Measurements from ENCODE around the gene UGT1A6. TPM values are rescaled to one million over a fixed set of nuclear protein-coding genes. Genes with fewer than 3 reads are reported as not detected.

UGT1A6 gene
- total RNA-seq, 1 experiment from 2014 or later, result not detected

- Mint-ChIP-seq H3K9me3 (peaks cover 47% of the 10 kb centered on the region), H3K27ac (no peak overlapping the region), H3K27me3 (ENCODE audit: low read depth) (no peaks in the 10 kb centered on the region; the same call in 1 of the 2 replicates), H3K36me3 (peaks cover 8% of the 10 kb centered on the region), H3K4me1 (no peaks in the 10 kb centered on the region), H3K4me3 (no peak overlapping the region)
- no peak for TF ChIP-seq FOXJ3 (CRISPR knock-in tag; IDR thresholded peaks at IDR 0.05; ENCODE audit: borderline replicate concordance)
- TF ChIP-seq IRF2 (CRISPR knock-in tag; IDR thresholded peaks at IDR 0.05; ENCODE audit: borderline replicate concordance, low read depth), result no peak
- no peak for TF ChIP-seq NR3C1 (CRISPR knock-in tag; conservative IDR thresholded peaks at IDR 0.05; ENCODE audit: low read depth)
- TF ChIP-seq, protein P1, sequence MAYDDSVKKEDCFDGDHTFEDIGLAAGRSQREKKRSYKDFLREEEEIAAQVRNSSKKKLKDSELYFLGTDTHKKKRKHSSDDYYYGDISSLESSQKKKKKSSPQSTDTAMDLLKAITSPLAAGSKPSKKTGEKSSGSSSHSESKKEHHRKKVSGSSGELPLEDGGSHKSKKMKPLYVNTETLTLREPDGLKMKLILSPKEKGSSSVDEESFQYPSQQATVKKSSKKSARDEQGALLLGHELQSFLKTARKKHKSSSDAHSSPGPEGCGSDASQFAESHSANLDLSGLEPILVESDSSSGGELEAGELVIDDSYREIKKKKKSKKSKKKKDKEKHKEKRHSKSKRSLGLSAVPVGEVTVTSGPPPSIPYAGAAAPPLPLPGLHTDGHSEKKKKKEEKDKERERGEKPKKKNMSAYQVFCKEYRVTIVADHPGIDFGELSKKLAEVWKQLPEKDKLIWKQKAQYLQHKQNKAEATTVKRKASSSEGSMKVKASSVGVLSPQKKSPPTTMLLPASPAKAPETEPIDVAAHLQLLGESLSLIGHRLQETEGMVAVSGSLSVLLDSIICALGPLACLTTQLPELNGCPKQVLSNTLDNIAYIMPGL (CRISPR knock-in tag; IDR thresholded peaks at IDR 0.05), result no peak
- no peak for TF ChIP-seq JUN (CRISPR knock-in tag; IDR thresholded peaks at IDR 0.05)
- no peak for TF ChIP-seq KAT7 (CRISPR knock-in tag; IDR thresholded peaks at IDR 0.05; ENCODE audit: borderline replicate concordance)
- no peak for TF ChIP-seq AR (CRISPR knock-in tag; IDR thresholded peaks at IDR 0.05)
- TF ChIP-seq, protein P2, sequence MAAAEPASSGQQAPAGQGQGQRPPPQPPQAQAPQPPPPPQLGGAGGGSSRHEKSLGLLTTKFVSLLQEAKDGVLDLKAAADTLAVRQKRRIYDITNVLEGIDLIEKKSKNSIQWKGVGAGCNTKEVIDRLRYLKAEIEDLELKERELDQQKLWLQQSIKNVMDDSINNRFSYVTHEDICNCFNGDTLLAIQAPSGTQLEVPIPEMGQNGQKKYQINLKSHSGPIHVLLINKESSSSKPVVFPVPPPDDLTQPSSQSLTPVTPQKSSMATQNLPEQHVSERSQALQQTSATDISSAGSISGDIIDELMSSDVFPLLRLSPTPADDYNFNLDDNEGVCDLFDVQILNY (CRISPR knock-in tag; IDR thresholded peaks at IDR 0.05), result no peak
- no peak for TF ChIP-seq USF2 (CRISPR knock-in tag; IDR thresholded peaks at IDR 0.05)
- TF ChIP-seq CTCF (IDR thresholded peaks at IDR 0.05), result no peak
- no peak for TF ChIP-seq GTF2I (CRISPR knock-in tag; conservative IDR thresholded peaks at IDR 0.05)
- no peak for TF ChIP-seq MAX (CRISPR knock-in tag; IDR thresholded peaks at IDR 0.05)
- no peak for TF ChIP-seq TCF7 (CRISPR knock-in tag; IDR thresholded peaks at IDR 0.05; ENCODE audit: low read depth)
- TF ChIP-seq, protein P3, sequence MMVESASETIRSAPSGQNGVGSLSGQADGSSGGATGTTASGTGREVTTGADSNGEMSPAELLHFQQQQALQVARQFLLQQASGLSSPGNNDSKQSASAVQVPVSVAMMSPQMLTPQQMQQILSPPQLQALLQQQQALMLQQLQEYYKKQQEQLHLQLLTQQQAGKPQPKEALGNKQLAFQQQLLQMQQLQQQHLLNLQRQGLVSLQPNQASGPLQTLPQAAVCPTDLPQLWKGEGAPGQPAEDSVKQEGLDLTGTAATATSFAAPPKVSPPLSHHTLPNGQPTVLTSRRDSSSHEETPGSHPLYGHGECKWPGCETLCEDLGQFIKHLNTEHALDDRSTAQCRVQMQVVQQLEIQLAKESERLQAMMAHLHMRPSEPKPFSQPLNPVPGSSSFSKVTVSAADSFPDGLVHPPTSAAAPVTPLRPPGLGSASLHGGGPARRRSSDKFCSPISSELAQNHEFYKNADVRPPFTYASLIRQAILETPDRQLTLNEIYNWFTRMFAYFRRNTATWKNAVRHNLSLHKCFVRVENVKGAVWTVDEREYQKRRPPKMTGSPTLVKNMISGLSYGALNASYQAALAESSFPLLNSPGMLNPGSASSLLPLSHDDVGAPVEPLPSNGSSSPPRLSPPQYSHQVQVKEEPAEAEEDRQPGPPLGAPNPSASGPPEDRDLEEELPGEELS (CRISPR knock-in tag; IDR thresholded peaks at IDR 0.05), result no peak
- TF ChIP-seq ZBTB43 (CRISPR knock-in tag; IDR thresholded peaks at IDR 0.05), result no peak
- CTCF ChIA-PET, result no interaction called here
- DNase-seq (ENCODE audit: low spot score) (no peak), ATAC-seq (no peak)
- POLR2A ChIA-PET, result no interaction called here
Measured at GRCh38 chr2:233779722-233780121, 87.0 kb downstream of the UGT1A6 start.
